IgD-negative memory B cell (primary cell): ENCODE data around the gene DUSP21. TPM values are rescaled to one million over a fixed set of nuclear protein-coding genes. Genes with fewer than 3 reads are reported as not detected.
"Not testable (repeated sequence)": the region's sequence is repeated elsewhere in the genome, so short reads cannot be mapped to it uniquely, and the experiment has no call there.

Experiments used
- H3K27ac Mint-ChIP-seq, 3 donors: one replicate each; pipeline ENCODE4 v1.8.0; 2020 to 2022; ENCODE audit warnings: mild to moderate bottlenecking in 3 of 3, mixed read lengths in 3 of 3, moderate library complexity in 1 of 3
- H3K27me3 Mint-ChIP-seq: one replicate; pipeline ENCODE4 v1.8.0; 2021; ENCODE audit warnings: mixed read lengths
- H3K36me3 Mint-ChIP-seq: one replicate; pipeline ENCODE4 v1.8.0; 2020; ENCODE audit warnings: mild to moderate bottlenecking, mixed read lengths
- H3K4me1 Mint-ChIP-seq, 3 donors: one replicate each; pipeline ENCODE4 v1.8.0; 2020 to 2022; ENCODE audit warnings: mixed read lengths in 3 of 3, mild to moderate bottlenecking in 1 of 3
- H3K4me3 Mint-ChIP-seq, 4 donors: one replicate each; pipeline ENCODE4 v1.8.0; 2020 to 2022; ENCODE audit warnings: mild to moderate bottlenecking in 4 of 4, mixed read lengths in 4 of 4, moderate library complexity in 3 of 4
- H3K9me3 Mint-ChIP-seq, 3 donors: one replicate each; pipeline ENCODE4 v1.8.0; 2020 to 2021; ENCODE audit warnings: mixed read lengths in 3 of 3, mild to moderate bottlenecking in 1 of 3
- polyA plus RNA-seq: library from polyadenylated mRNA; unstranded; fragments of 300-500 nt; fragmentation: Illumina TruSeq; gene quantifications from one replicate; pipeline ENCODE4 v1.2.3, GENCODE V29; 2021

Gene DUSP21
- polyA plus RNA-seq, 1 donor from 2014 or later, result not detected

DNA sequence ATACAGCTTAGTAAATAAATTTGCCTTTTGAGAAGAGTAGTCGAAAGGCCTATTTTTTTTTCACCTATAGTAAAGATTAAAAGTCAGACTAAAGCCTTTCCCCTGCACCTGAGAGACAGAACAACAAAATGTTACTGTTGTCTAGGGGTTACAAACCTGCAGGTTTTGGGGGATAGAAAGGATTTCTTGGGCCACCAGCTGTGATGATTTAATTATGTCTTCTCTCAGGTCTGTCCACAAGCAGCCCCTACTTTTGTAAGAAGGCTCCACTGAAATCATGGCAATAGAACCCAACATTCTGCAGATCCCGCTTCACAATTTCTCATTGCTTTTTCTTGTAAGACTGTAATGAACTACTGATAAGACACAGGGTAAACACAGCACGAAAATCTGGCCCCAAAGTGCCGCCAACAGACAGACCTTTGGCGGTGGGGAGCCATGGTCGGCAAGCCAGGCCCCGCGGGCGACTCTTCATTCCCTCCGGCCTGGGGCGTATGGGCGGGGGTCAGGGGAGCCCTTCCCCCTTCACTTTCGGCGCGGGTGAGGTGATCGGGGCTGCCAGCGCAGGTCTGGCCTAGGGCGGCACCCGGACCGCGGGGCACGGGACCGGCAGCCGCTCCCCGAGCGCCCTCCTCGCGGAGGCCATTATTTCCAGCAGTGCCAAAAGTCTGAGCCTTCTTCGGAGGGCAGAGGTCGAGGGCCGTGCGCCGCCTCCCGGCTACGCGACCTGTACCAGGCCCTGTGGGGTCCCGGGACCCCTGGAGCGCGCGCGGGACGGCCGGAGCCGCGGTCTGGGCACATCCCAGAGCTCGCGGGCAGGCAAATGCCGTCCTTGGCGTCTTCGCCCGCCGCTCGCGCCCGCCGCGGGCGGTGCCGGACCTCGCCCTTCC is 28.4 kb downstream of the DUSP21 start:
- peaks cover 2% of the 10 kb centered on the region for H3K27me3 Mint-ChIP-seq
- H3K9me3 Mint-ChIP-seq, result no peaks in the 10 kb centered on the region
- H3K4me3 Mint-ChIP-seq, result peak overlapping the region; percentile 96 to 99 (median 98)
- H3K27ac Mint-ChIP-seq, result peak overlapping the region; percentile 97 to 98 (median 98)
- H3K4me1 Mint-ChIP-seq, result peaks cover 17 to 27% (median 25%) of the 10 kb centered on the region in 3 donors
- H3K36me3 Mint-ChIP-seq, result peaks cover 2% of the 10 kb centered on the region

- H3K9me3 Mint-ChIP-seq, result no peaks in the 10 kb centered on the region
- H3K27me3 Mint-ChIP-seq, result peaks cover 2% of the 10 kb centered on the region
- peaks cover 2% of the 10 kb centered on the region for H3K36me3 Mint-ChIP-seq
- peak within 1 kb of the TSS; percentile 96 to 99 (median 98) for H3K4me3 Mint-ChIP-seq
- peak within 1 kb of the TSS; percentile 97 to 98 (median 98) for H3K27ac Mint-ChIP-seq
- peaks cover 21 to 28% (median 27%) of the 10 kb centered on the region in 3 donors for H3K4me1 Mint-ChIP-seq
Measured at GRCh38 chrX:44872821-44873414, 29.1 kb downstream of the DUSP21 start, which contains the start of gene KDM6A. TSS of gene KDM6A (plus strand) at chrX:44873188. CDS start at chrX:44873552, 364 bp downstream.

DNA sequence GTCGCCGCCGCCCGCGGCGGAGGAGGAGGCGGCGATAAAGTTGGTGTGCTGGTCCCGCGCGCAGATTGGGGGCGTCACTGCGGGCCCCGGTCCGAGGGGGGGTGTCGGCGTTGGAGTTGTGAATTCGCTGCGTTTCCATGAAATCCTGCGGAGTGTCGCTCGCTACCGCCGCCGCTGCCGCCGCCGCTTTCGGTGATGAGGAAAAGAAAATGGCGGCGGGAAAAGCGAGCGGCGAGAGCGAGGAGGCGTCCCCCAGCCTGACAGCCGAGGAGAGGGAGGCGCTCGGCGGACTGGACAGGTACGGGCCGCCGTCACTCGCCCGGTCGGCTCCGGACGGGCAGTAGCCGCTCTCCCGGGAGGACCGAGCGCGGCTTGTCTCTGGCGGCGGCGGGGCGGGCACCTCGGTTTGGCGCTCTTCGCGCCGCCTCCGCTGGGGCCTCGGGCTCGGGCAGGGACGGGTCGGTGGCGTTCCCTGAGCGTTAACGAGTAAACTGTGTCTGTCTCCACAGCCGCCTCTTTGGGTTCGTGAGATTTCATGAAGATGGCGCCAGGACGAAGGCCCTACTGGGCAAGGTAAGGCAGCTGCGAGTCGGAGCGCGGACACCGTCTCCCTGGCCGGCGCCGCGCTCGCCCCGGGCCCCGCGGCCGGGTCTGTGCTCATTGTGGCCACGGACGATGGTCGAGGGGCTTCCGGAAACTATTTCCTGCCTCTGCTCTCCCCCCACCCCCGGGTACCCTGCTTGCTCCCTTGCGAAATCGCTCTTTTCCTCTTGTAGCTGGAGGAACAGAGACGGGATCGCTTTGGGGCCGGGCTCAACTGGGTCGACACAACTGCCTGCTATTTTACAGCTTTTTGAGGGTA is 29.8 kb downstream of the DUSP21 start:
- Mint-ChIP-seq H3K4me3 (peak overlapping the region; percentile 96 to 99 (median 98)), H3K36me3 (peaks cover 2% of the 10 kb centered on the region), H3K9me3 (no peaks in the 10 kb centered on the region), H3K27ac (peak overlapping the region; percentile 97 to 98 (median 98)), H3K27me3 (peaks cover 2% of the 10 kb centered on the region), H3K4me1 (peaks cover 22 to 32% (median 31%) of the 10 kb centered on the region in 3 donors)

- Mint-ChIP-seq H3K4me1 (peaks cover 30 to 37% (median 33%) of the 10 kb centered on the region in 3 donors), H3K9me3 (no peaks in the 10 kb centered on the region), H3K36me3 (peaks cover 2% of the 10 kb centered on the region), H3K27ac (peak overlapping the region; percentile 96 to 98 (median 97)), H3K4me3 (peak overlapping the region; percentile 96 to 99 (median 98)), H3K27me3 (peaks cover 2% of the 10 kb centered on the region)
Measured at GRCh38 chrX:44874420-44875184, 30.8 kb downstream of the DUSP21 start.

- no peaks in the 10 kb centered on the region for H3K9me3 Mint-ChIP-seq
- H3K27me3 Mint-ChIP-seq, result peaks cover 2% of the 10 kb centered on the region
- peak overlapping the region; percentile 96 to 99 (median 98) for H3K4me3 Mint-ChIP-seq
- H3K27ac Mint-ChIP-seq, result peak overlapping the region; percentile 96 to 98 (median 97)
- peaks cover 31 to 39% (median 33%) of the 10 kb centered on the region in 3 donors for H3K4me1 Mint-ChIP-seq
- no peaks in the 10 kb centered on the region for H3K36me3 Mint-ChIP-seq
Measured at GRCh38 chrX:44875185-44875489, 31.3 kb downstream of the DUSP21 start.

DNA sequence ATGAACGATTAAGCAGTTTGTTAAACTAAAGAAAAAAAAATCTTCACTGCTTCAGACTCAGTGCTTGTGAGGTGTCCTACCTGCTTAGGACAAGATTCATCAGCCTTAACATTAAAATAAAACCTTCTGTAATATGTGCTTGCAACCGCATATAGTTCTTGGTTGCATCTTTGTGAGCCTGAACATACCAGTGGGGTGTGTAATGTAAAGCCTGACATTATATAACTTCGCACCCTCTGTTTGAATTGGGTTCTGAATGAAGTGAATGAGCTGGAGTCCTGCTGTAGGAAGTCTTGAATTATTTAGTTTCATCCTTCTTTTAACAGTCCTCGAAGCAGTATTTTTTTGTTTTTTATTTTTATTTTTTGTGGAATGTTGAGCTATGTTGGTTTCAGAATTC is 32.3 kb downstream of the DUSP21 start:
- Mint-ChIP-seq H3K36me3 (peaks cover 3% of the 10 kb centered on the region), H3K4me3 (peak overlapping the region; percentile 67 to 85 (median 78)), H3K27ac (peak overlapping the region; percentile 27 to 75 (median 71)), H3K9me3 (no peaks in the 10 kb centered on the region), H3K4me1 (peaks cover 35 to 42% (median 36%) of the 10 kb centered on the region in 3 donors), H3K27me3 (peaks cover 2% of the 10 kb centered on the region)

DNA sequence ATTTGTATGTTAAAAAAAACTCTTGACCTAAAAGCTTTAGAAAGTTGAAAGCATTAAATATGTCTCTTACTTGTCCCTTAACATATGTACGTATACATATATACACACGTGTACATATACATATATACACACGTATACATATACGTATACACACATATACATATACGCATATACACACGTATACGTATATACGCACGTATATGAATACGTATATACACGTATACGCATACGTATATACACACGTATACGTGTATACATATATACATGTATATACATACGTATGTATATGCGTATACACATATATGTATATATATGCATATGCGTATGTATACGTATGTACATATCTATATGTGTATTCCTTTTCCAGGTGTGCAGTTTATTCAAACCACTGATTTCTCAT is 32.9 kb downstream of the DUSP21 start:
- H3K36me3 Mint-ChIP-seq, result peaks cover 3% of the 10 kb centered on the region
- H3K4me1 Mint-ChIP-seq, result peaks cover 35 to 40% (median 37%) of the 10 kb centered on the region in 3 donors
- peak overlapping the region in 2 of 3 donors; percentile 26 to 73 for H3K27ac Mint-ChIP-seq
- peaks cover 2% of the 10 kb centered on the region for H3K27me3 Mint-ChIP-seq
- no peaks in the 10 kb centered on the region for H3K9me3 Mint-ChIP-seq
- H3K4me3 Mint-ChIP-seq, result peak overlapping the region; percentile 3 to 74 (median 36)

GRCh38 chrX:44878780-44879179 is 35.0 kb downstream of the DUSP21 start:
- H3K27ac Mint-ChIP-seq, result no peak overlapping the region

DNA sequence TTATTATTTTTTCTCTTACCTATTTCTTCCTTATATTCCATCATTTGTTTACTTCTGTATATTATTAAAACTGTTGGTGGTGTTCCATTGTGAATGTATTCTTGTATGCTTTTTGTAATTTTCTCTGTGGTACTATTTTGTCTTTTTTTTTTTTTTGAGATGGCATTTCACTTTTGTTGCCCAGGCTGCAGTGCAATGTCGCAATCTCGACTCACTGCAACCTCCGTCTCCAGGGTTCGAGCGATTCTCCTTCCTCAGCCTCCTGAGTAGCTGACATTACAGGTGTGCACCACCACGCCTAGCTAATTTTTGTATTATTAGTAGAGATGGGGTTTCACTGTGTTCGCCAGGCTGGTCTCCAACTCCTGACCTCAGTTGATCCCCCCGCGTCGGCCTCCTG is 37.7 kb downstream of the DUSP21 start:
- Mint-ChIP-seq H3K27me3 (no peaks in the 10 kb centered on the region), H3K9me3 (no peaks in the 10 kb centered on the region), H3K4me1 (peaks cover 45 to 60% (median 48%) of the 10 kb centered on the region in 3 donors), H3K4me3 (peak overlapping the region in 2 of 4 donors; percentile 7 to 18), H3K36me3 (peaks cover 4% of the 10 kb centered on the region), H3K27ac (peak overlapping the region in 1 of 3 donors; percentile 32)

More at GRCh38 chrX:44878780-44879179, 35.0 kb downstream of the DUSP21 start:
- Mint-ChIP-seq H3K4me1 (peaks cover 41 to 47% (median 45%) of the 10 kb centered on the region in 3 donors), H3K27me3 (peaks cover 2% of the 10 kb centered on the region), H3K9me3 (no peaks in the 10 kb centered on the region), H3K4me3 (peak overlapping the region in 2 of 4 donors; percentile 63 to 65), H3K36me3 (peaks cover 3% of the 10 kb centered on the region)

- peak overlapping the region in 2 of 4 donors; percentile 44 to 49 for H3K4me3 Mint-ChIP-seq
- peaks cover 46 to 59% (median 47%) of the 10 kb centered on the region in 3 donors for H3K4me1 Mint-ChIP-seq
- H3K36me3 Mint-ChIP-seq, result peaks cover 4% of the 10 kb centered on the region
- no peaks in the 10 kb centered on the region for H3K9me3 Mint-ChIP-seq
- H3K27me3 Mint-ChIP-seq, result no peaks in the 10 kb centered on the region
- H3K27ac Mint-ChIP-seq, result peak overlapping the region in 1 of 3 donors; percentile 32
Measured at GRCh38 chrX:44882635-44883034, 38.8 kb downstream of the DUSP21 start.

- H3K9me3 Mint-ChIP-seq, result no peaks in the 10 kb centered on the region
- H3K27ac Mint-ChIP-seq, result peak overlapping the region in 1 of 3 donors; percentile 25
- H3K27me3 Mint-ChIP-seq, result no peaks in the 10 kb centered on the region
- H3K4me1 Mint-ChIP-seq, result peaks cover 45 to 59% (median 51%) of the 10 kb centered on the region in 3 donors
- peaks cover 4% of the 10 kb centered on the region for H3K36me3 Mint-ChIP-seq
- peak overlapping the region in 1 of 4 donors; percentile 1 for H3K4me3 Mint-ChIP-seq
Measured at GRCh38 chrX:44884944-44885343, 41.1 kb downstream of the DUSP21 start.

GRCh38 chrX:44889824-44890223 is 46.0 kb downstream of the DUSP21 start:
- Mint-ChIP-seq H3K9me3 (peaks cover 0 to 2% (median 0%) of the 10 kb centered on the region in 3 donors), H3K4me1 (peaks cover 40 to 60% (median 49%) of the 10 kb centered on the region in 3 donors), H3K27me3 (no peaks in the 10 kb centered on the region), H3K27ac (no peak overlapping the region), H3K4me3 (peak overlapping the region in 2 of 4 donors; percentile 0 to 2), H3K36me3 (peaks cover 4% of the 10 kb centered on the region)

DNA sequence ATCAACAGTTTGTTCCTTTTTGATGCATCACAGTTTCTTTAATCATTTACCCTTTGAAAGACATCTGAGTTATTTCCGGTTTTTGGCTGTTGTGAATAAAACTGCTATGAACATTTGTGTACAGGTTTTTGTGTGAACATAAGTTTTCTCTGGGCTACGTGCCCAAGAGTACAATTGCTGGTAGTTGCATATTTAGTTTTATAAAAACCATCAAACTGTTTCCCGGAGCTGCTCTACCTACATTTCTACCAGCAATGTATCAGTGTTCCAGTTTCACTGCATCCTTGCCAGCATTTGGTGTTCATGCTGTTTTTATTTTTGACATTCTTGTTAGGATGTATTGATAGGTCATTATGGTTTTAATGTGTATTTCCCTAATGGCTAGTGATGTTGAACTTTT is 46.4 kb downstream of the DUSP21 start:
- Mint-ChIP-seq H3K27ac (peak overlapping the region in 1 of 3 donors; percentile 90), H3K9me3 (peaks cover 0 to 2% (median under 1%) of the 10 kb centered on the region in 3 donors), H3K36me3 (peaks cover 4% of the 10 kb centered on the region), H3K4me3 (no peak overlapping the region), H3K27me3 (no peaks in the 10 kb centered on the region), H3K4me1 (peaks cover 39 to 56% (median 47%) of the 10 kb centered on the region in 3 donors)

- H3K36me3 Mint-ChIP-seq, H3K9me3 Mint-ChIP-seq, H3K27me3 Mint-ChIP-seq, H3K4me3 Mint-ChIP-seq: not testable (repeated sequence)
- Mint-ChIP-seq H3K27ac (peak overlapping the region in 2 of 3 donors; percentile 40 to 90), H3K4me1 (peaks cover 38 to 52% (median 48%) of the 10 kb centered on the region in 3 donors)
Measured at GRCh38 chrX:44890687-44891086, 46.9 kb downstream of the DUSP21 start.
